CD1c-positive myeloid dendritic cell (primary cell): ENCODE data around the gene MYRF.
A peak's percentile ranks its signal among the peaks of the same experiment; 100 is the strongest.

Experiments used
- DNase-seq: peaks from one replicate; pipeline ENCODE4 v3.0.0-alpha.2; 2016; ENCODE audit errors: extremely low spot score

The MYRF gene

DNA sequence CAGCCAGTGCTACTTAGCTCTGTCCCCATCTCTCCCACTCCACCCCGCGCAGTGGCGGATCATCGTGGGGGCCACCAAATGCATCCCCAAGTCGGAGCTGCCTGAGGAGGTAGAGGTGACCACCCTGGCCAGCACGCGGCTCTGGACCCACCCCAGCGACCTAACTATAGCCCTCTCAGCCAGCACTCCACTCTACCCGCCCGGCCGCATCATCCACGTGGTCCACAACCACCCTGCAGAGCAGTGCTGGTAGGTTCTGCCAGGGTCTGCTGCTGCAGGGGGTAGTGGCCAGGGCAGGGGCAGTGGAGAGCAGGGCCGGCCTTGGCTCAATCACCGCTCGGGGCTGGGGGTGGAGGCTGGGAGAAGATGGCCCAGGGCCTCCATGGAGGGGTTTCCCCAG lies 13.0 kb upstream of the MYRF start:
- no peak for DNase-seq

DNA sequence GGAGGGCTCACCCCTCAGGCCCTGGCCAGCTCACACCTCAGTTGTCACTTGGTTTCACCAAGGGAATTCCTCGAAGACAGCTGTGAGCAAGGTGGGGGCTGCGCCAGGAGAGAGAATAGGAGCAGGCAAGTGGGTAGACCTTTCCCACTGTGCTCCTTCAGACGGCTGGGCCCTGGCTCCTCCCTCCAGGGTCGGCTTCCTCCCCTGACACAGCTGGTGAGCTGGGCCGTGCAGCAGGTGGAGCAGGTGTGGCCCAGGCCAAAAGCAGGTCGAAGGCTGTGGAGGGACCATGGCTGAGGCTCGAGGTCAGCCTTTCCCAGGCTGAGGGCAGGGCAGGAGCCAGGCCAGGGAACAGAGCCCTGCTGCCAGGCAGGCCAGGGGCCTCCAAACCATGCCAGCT lies 12.5 kb upstream of the MYRF start:
- no peak for DNase-seq

DNA sequence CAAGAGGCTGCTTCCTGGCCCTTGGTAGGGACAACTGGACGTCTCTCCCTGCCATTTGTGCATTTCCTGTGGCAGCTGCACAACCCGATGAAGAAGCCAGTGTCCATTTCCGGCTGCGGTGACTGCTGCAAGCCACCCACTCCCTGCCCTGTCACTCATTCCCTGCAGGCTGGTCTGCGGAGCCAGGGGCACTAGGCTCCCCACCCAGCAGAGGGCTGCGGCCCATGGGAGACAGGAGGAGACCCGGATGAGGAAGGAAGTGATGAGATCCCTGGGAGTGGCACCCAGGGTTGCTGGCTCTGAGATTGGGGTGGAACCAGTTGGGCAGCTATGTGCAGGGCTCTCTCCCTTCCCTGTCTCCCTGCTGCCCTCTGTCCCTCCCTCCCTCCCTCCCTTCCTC lies 10.0 kb upstream of the MYRF start:
- DNase-seq = peak; percentile 86

DNA sequence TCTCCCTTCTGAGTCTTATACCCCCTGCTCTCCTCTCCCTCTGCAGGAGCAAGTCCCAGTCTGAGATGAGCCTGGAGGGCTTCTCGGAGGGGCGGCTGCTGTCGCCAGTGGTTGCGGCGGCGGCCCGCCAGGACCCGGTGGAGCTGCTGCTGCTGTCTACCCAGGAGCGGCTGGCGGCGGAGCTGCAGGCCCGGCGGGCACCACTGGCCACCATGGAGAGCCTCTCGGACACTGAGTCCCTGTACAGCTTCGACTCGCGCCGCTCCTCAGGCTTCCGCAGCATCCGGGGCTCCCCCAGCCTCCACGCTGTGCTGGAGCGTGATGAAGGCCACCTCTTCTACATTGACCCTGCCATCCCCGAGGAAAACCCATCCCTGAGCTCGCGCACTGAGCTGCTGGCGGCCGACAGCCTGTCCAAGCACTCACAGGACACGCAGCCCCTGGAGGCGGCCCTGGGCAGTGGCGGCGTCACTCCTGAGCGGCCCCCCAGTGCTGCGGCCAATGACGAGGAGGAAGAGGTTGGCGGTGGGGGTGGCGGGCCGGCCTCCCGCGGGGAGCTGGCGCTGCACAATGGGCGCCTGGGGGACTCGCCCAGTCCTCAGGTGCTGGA lies 8.8 kb upstream of the MYRF start:
- no peak for DNase-seq

DNA sequence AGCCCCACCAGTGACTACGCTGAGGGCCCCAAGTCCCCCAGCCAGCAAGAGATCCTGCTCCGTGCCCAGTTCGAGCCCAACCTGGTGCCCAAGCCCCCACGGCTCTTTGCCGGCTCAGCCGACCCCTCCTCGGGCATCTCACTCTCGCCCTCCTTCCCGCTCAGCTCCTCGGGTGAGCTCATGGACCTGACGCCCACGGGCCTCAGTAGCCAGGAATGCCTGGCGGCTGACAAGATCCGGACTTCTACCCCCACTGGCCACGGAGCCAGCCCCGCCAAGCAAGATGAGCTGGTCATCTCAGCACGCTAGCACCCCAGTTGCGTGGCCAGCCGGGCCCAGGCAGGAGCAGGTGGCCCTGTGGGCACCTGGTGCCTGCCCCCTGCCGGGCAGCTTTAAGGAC lies 8.3 kb upstream of the MYRF start:
- no peak for DNase-seq

DNA sequence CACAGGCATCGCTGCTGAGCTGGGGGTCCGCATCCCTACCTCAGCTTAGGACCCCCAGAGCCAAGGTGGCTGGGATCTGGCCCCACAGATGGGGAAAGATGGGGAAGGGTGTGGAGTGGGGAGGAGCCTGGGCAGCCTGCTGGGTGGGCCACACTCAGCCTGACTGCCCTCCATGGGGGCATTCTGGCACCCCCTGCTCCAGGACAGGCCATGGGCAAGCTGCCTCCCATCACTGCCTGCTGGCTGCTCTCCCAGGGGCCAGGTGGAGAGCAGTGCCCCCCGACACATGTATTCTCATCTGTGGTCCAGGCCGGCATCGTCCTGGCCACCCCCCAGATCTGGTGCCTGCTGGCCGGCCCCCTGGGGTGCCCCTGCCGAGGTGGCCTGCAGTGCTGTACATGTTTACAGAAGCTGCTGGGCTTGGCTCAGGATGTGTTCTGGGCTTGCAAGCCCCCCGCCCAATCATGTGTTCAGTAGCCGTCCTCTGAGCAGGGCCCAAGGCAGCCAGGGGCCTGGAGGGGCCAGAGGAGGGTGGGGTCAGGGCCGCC lies 7.8 kb upstream of the MYRF start:
- DNase-seq = no peak

DNA sequence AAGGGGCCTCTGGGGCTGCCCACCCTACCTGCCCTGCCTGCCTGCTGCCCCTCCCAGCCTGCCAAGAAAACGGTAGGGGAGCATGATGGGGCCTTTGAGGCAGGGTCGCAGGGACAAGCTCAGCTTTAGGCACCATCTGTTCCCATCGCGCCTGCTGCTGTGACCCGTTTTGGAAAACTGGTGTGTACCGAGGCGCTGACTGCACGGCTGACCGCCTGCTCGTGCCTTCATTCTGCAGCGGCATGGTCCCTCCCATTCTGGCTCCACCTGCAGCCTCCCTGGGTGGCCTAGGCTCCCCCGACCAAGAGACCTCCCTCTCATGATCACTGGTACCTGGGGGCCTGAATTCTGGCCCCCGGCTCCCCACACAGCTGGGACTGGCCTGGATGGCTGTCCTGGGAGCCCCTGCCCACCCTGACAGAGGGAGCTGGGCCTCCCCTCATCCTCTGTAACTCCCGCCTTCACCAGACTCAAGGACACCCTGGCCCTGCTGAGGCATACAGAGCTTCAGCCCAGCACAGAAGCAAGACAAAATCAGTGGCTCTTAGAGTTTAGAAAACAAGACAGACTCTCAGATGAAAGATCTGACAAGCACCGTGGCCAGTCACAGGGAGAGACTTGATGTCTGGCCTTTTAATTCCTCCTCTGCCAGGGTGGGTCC lies 6.5 kb upstream of the MYRF start:
- DNase-seq = no peak

DNA sequence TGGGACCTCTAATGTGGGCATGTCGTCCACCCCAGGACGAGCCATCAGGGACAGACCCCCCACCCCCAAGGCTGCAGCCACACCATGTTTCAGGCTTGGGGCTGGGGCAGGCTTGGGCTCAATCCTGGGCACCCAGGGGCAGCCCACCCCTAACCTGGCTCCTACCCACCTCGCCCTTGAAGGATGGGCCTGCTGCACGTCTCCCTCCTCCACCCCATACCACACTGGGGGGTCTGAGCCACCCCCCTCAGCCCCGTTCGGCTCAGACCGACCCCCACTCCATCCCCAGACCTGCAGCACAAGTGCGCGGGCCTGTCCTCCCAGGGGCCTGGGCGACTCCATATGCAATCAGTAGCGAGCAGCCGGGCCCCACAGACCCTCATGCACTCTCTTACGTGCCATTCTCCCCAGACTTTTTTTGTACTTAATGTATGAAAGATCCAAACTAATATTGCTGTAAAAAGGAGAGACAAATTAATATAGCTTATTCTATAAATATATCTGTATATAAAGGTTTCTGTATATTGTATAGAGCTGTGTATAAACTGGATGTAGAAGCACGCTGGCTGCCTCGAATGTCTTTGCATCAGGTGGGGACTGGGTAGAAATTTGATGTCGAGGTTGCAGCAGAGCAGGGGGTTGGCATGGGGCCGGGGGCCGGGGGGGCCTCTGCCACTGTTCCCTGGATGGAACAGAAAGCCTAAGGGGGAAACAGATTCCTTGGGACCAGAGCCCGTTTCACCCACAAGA lies 5.8 kb upstream of the MYRF start:
- no peak for DNase-seq

DNA sequence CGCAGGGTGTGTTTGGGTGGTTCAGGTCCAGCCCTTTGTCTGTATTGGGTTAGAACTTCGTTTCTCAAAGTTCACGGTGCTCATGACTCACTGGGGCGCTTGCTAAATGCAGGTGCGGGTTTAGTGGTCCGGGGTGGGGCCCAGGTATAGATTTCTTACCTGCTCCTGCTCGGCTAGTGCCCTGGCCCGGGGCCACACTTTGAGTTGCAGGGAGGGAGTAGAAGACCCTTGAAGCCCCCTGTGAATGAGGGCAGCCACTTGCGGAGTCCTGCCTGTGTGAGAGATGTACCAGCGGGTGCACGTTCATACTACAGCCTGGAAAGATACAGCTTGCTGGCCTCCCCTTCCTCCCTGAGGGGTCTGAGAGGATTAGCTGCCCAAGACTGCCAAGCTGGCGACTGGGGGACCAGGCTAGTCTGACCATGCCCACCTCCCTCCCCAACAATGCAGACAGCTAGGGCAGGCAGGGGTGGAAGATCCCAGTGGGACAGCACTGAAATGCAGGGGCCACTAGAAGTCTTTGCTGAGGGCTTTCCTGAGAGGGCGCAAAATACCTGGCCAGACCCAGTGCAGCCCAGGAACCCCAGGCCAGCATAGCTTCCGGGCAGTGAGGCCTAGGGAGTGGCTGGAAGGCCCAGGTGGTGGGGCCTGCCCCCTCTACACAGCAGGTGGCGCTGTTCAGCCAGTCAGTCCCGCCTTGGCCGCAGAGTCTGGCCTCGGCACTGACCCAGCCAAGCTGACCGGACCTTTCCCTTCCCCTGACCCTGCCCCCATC lies 5.1 kb upstream of the MYRF start:
- peak; percentile 68 for DNase-seq

DNA sequence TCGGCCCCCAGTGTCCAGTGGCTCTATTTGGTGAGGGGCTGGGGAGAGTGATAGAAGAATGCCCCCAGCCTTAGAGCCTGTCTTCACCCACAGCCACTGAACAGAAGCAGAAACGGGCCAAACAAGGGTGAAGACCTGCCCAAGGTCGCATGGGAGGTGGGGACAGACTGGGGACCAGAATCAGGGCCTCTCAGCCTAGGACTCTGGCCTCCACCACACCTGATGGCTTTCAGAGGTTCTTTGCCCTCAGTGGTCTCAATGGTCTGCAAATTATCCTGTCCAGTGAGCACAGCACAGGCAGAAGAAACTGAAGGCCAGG lies 4.5 kb upstream of the MYRF start:
- DNase-seq = no peak

DNA sequence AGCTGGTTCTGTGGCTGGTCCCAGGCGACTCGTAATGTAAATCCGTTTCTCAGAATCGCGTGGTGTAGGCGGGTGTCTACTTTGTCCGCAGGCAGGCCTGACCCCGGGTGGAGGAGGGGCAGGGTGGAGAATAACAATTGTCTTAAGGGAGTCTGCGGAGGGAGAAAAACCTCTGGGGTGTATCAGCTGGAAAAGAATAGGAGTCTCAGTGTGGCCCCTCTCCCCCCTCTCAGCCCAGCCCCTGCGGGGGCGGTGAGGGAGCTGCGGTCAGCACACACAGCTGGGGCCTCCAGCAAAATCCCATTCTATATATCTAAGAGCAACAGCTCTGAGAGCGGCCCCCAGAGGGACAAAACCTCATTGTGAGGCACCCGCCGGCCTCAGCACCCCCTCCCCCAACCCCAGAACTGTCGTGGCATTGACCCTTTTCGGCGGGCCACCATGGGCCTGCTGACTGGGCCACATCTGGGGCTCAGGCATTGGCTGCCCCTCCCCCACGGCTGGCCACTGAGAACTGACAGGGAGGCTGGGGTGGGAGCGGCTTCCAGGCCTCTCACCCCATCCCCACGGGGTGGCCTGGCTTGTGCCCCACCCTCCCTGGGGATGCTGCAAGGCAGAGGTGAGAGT lies 2.7 kb upstream of the MYRF start:
- peak; percentile 40 for DNase-seq

DNA sequence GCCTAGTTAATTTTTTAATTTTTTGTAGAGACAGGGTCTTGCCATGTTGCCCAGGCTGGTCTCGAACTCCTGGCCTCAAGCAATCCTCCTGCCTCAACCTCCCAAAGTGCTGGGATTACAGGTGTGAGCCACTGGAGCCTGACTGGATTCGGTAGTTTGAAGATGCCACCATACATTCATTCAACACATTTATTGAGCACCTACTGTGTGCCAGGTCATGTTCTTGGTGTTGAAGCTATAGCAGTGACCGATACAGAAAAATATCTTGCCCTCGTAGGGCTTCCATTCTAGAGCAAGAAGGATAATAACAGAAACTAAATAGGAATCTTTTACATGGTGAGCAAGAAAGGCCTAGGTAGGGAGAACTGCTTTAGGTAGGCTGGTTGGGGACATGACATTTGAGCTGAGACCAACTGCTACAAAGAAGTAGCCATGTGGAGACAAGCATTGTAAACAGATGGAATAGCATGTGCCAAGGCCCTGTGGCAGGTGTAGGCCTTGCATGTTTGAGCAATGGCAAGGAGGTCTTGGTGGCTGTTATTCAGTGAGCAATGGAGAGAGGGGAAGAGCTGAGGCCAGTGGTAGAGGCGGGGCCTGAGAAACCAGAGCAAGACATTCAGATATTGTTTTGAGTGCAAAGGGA lies 1.7 kb upstream of the MYRF start:
- no peak for DNase-seq

DNA sequence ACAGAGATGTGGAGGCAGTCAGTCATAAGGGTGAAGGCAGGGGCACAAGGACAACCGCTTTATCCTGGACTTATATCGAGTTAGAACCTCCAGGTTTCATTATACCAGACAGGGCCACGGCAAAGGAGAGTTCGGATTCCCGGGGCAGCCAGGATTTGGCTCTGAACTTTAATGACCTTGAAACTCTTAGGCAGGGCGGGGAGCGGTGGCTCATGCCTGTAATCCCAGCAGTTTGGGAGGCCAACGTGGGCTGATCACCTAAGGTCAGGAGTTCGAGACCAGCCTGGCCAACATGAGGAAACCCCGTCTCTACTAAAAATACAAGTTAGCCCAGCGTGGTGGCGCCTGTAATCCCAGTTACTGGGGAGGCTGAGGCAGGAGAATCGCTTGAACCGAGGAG lies 1.1 kb upstream of the MYRF start:
- no peak for DNase-seq

DNA sequence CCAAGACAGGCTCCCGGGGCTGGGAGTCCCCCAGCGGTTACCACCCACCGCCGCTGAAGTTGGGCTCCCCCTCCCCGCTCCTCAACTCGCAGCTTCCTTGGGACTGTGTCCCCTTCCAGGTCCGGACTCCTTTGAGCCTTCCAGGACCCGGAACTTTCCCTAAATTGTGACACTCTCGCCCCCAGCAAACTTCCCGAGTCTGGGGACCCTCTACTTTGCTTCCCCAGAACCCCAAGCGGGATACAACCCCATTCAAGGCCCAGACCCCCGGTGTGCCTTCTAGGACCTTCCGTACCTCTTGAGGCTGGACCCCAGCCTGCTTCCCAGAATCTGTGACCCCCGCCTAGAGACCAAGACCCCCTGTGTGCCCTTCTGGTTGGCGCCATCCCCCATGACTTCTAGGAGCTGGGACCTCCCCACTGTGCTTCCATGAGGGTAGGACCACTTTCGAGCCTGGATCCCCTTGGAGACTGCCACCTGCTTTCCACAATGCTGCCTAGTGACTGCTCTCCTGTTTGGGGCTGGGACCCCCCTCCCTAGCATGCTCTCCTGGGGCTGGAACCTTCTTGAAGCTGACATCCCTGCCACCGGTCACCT lies 587 bp downstream of the MYRF start:
- DNase-seq = no peak

DNA sequence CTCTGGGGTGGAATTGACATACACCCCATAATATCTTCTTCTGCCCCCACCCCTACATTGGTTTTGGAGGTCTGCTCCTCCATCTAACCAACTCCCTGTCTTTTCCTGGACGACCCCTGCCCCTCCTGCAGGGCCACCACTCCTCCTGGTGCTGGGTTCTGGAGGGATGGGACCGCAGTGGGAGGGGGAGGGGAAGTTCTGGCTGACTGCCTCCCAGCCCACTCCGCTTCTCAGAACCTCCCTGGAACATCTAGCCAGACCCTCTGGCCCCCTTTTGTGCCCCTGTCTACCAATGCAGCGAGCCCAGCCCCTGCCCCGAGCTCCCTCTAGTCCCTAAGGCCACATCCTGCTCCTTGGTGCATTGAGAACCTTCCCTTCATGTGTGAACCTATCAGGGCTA lies 1.2 kb downstream of the MYRF start:
- no peak for DNase-seq

DNA sequence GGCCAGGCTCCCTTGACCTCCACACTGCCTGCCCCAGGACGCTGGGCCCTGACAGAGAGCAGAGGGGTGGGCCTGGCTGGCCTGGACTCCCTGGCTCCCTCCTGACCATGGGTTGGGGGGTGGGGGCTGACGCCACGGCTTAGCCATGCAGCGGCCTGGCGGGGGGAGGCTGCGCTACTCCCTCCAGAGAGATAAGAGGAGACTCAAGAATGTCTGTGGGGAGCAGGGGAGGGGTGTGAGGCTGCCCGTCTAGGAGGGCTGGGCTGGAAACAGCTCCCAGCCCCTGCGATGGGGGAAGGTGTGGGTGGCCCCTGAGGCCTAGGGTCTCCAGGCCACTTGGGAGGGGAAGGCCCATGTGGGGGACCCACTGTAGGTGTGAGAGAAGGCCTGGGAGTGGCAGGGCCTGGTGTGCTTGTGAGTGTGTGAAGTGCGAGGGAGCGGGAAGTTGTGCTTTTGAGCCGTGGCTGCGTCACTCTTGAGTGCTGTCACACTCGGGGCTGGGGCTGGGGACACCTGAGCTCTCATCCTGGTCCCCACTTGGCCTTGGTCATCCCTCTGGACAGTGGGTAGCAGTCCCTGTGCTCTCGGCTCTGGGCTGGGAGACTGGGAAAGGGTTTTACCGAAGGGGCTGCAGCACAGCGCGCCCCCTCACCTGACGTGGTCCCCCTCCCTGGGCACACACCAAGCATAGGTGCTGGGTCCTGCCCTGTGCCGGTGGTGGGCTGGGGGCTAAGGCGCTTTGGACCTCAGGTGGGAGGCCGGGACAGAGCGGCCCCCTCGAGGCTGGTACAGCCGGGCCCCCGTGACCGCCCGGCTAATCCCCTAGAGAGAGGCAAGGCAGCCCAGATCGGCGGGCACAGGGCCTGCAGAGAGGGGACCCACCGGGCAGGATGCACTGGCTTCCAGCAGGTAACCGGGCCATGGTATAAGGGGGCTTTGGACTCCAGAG lies 2.4 kb downstream of the MYRF start:
- no peak for DNase-seq

DNA sequence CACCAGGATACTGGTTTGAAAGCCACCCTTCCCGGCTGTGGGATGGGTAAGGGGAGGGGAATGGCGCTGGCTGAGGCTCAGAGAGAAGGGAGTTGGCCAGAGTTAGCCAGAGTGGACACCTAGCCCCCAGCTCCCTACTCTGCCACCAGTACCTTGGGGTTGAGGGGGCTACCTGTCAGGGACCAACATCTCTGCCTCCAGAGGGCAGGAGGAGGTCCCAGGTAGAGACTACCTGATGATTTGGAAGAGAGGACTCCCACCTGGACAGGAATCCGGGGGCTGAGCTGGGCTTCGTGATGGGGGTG lies 3.7 kb downstream of the MYRF start:
- no peak for DNase-seq

DNA sequence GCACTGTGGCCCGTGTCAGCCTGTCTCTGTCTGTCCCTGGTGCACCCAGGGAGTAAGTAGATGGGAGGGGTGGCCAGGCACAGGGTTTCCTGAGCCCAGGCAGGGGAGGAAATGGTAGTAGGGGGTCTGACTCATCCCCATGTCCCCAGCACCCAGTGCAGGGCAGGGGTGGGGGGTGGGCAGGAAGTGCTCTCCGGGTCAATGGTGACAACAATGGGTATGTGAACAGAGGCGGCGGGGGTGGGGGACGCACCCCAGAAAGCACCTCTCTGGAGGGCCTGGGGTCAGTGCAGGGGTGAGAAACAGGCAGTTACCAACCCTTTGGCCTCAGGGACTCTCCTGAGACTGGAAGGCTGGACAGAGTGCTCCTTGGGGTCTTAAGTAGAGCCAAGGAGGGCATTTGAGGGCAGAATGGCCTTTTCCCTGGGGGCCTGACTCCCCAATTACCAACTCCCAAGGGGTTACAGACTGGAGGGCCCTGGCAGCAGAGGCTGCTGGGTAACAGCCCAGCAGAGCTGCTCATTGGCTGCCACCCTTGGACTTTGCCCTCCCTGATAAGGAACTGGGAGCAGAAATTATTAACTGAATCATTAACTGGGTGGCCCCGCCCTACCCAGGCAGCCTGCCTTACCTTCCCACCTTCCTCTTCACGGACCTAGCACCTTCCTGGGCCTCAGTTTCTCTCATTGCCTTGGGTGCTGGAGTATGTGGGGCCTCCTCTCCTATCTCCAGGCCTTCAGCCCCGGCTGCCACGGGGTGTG lies 4.2 kb downstream of the MYRF start:
- peak; percentile 23 for DNase-seq

DNA sequence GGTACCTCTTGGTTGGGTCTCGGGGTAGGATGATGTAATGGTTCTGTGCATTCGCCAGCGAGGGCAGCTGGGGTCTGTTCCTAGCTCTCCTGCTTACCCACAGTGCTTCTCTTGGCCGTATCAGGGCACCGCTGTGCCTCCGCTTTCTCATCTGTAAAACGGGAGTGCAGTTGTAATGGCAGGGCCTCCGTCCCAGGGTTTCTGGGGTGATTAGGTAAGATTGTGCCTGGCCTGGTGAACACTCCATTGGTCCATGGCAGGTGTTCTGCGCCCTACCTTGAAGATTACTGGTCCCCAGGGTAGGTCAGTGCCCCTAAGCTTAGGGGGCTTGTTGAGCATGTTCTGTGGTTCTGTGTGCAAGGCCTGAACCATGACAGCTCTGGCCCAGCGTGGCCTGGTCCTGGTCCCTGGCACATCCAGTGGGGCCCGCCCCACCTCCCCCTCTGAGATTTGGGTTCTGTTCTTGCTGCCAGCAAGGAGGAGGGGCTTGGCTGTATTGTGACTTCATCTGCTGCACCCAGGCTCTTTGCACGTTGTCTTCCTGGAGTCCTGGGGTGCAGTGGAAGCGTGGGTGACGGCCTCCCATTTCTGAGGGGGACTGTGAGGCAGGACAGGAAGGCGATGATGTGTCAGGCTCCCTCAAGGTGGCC lies 4.9 kb downstream of the MYRF start:
- DNase-seq = no peak
